ENCODE data around the gene STARD13. TPM values are rescaled to one million over a fixed set of nuclear protein-coding genes. Genes with fewer than 3 reads are reported as not detected.

Gene STARD13
- total RNA-seq, 1 experiment from 2014 or later: 2.1 TPM

GRCh38 chr13:33109271-33109697 lies 176.3 kb downstream of the STARD13 start:
- Histone ChIP-seq H3K27me3 (ENCODE audit: insufficient read depth, low read length) (0 out of 2 replicates have a peak, but pooled peaks cover 2% of the 10 kb centered on the region), H3K18ac (ENCODE audit: insufficient read length, low read depth, low read length) (no peak overlapping the region), H3K4ac (ENCODE audit: low read depth, low read length) (no peak overlapping the region), H3K9me3 (ENCODE audit: control insufficient read depth, low read depth, low read length) (no peaks in the 10 kb centered on the region), H2AFZ (ENCODE audit: low read length) (no peak overlapping the region), H3K4me2 (ENCODE audit: insufficient read depth, insufficient read length, low read length) (no peak overlapping the region), H4K8ac (replicated peaks; ENCODE audit: insufficient read length, low read depth, low read length) (no peak overlapping the region), H3K23me2 (ENCODE audit: insufficient read length, low read depth, low read length, poor library complexity, severe bottlenecking) (no peaks in the 10 kb centered on the region), H2BK5ac (ENCODE audit: insufficient read length, low read length) (no peak overlapping the region), H3K27ac (ENCODE audit: insufficient read length, low read depth, low read length) (no peak overlapping the region), H4K5ac (ENCODE audit: insufficient read length, low read depth, low read length) (no peak overlapping the region), H4K20me1 (ENCODE audit: control insufficient read depth, insufficient read depth, insufficient read length) (no peaks in the 10 kb centered on the region), H2BK120ac (ENCODE audit: low read depth, low read length, poor library complexity, severe bottlenecking) (no peak overlapping the region), H3K23ac (ENCODE audit: insufficient read length, low read depth, low read length) (no peak overlapping the region), H3K4me1 (ENCODE audit: insufficient read depth, low read length) (no peaks in the 10 kb centered on the region), H4K91ac (ENCODE audit: insufficient read length, low read depth, low read length) (no peak overlapping the region), H3K9ac (ENCODE audit: extremely low read depth, insufficient read length, low read length) (no peak overlapping the region), H3T11ph (ENCODE audit: low read length) (no peak overlapping the region), H3K56ac (ENCODE audit: insufficient read length, low read depth, low read length) (no peak overlapping the region), H2BK15ac (ENCODE audit: low read depth, low read length) (no peak overlapping the region), H2AK5ac (ENCODE audit: insufficient read length, low read length) (no peak overlapping the region), H3K79me2 (ENCODE audit: insufficient read depth, low read length) (no peaks in the 10 kb centered on the region), H3K14ac (ENCODE audit: insufficient read depth, low read length) (no peak overlapping the region), H2BK20ac (ENCODE audit: low read depth, low read length, poor library complexity, severe bottlenecking) (no peak overlapping the region), H3K79me1 (ENCODE audit: insufficient read depth, low read depth, low read length, poor library complexity, severe bottlenecking) (no peaks in the 10 kb centered on the region), H2BK12ac (ENCODE audit: insufficient read length, low read depth, low read length) (no peak overlapping the region)
- no peak for TF ChIP-seq CTCF (conservative IDR thresholded peaks at IDR 0.05)
- no CpG with 5 or more reads among the region's 2 CpGs for WGBS (ENCODE audit: extremely low coverage, insufficient read length, low lambda C conversion rate)
- no peak for DNase-seq
- no peak overlapping the region for H3K4me3 Mint-ChIP-seq
- H3K9me3 Mint-ChIP-seq: no peaks in the 10 kb centered on the region
- no peaks in the 10 kb centered on the region for H3K4me1 Mint-ChIP-seq
- peaks cover 0 to 7% (median 0%) of the 10 kb centered on the region in 3 experiments; a peak in 2 of 7 replicates for H3K36me3 Mint-ChIP-seq (ENCODE audit: insufficient read depth in 1 of 3, low read depth in 3 of 3)
- H3K27ac Mint-ChIP-seq: peak overlapping the region in 1 of 3 experiments; percentile 50; a peak in 1 of 7 replicates
- no peaks in the 10 kb centered on the region for H3K27me3 Mint-ChIP-seq (ENCODE audit: low read depth)

Measured in H9 (cell line).